Measurements from ENCODE around the gene IL36B.

DNA sequence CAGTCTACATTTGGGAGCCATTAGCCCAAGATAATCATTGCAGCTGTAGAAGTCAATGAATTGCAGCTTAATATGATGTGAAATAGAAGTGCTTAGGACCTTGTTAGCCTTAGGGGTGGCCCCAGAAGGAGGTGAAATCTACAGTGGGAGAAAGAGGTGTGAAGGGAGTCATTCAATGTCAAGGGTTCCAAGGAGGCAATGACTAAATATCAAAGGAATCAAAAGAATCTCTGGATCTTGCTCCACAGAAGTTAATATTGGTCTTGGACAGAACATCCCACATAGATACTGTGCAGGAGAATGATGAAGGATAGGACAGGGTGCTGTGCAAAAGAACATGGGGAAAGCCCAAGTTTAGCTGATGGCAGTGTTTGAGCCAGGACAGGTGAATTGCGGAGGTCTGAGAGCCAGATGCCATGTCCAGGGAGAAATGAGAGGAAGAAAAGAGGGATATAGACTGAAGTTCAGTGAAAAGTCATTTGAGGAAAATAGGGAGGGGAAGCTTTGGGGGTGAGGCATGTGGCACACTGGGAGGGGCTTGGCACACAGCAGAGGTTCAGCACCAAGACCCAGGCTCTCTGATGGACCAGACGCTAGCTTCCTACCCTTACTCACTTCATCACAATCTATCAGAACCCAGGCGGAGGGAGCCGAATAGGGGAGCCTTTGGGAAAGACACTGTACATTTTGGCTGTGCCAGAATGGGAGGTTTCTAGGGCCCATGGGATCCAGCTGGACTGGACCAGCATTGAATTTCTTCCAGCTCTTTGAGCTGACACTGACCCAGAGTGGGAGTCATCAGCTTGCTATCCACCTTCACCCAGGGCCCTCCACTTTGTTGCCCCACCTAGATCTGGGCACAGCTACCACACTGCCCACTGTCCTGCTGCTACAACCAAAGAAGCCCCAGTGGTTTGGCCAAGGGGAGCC, 17.3 kb upstream of the IL36B start:
- no peak for TF ChIP-seq EZH2 (IDR thresholded peaks at IDR 0.05; ENCODE audit: borderline replicate concordance, low read length)
- TF ChIP-seq, protein P1, sequence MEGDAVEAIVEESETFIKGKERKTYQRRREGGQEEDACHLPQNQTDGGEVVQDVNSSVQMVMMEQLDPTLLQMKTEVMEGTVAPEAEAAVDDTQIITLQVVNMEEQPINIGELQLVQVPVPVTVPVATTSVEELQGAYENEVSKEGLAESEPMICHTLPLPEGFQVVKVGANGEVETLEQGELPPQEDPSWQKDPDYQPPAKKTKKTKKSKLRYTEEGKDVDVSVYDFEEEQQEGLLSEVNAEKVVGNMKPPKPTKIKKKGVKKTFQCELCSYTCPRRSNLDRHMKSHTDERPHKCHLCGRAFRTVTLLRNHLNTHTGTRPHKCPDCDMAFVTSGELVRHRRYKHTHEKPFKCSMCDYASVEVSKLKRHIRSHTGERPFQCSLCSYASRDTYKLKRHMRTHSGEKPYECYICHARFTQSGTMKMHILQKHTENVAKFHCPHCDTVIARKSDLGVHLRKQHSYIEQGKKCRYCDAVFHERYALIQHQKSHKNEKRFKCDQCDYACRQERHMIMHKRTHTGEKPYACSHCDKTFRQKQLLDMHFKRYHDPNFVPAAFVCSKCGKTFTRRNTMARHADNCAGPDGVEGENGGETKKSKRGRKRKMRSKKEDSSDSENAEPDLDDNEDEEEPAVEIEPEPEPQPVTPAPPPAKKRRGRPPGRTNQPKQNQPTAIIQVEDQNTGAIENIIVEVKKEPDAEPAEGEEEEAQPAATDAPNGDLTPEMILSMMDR (conservative IDR thresholded peaks at IDR 0.05 in 1 of 2, IDR thresholded peaks at IDR 0.05 in 1 of 2; ENCODE audit: extremely low read depth in 1 of 2, insufficient read depth in 1 of 2, low read depth in 1 of 2, low read length in 2 of 2), result no peak
